ENCODE results near the gene SMIM23.

DNA sequence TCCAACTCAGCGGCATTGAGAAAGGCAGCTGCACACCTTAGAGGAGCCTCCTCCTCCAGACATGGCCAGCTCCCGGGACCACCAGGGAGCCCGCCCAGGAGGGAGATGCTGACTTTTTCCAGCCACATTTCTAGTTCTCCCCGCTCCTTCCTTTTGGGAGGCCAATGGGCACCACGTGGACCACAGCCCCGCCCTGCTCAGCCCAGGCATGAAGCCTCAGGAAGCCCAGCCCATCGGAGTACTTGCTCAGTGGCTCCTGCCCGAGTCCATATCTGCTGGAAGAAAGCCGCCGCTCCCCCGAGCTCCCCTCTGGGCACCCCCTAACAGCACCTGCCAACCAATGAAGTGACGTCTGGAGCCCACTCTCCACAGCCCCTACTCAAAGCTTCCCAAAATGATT is 52.4 kb downstream of the SMIM23 start:
- TF ChIP-seq ZNF274 (IDR thresholded peaks at IDR 0.05; ENCODE audit: low read depth, low read length): no peak
- TF ChIP-seq YY1 (IDR thresholded peaks at IDR 0.05; ENCODE audit: insufficient read depth, insufficient read length): no peak

All from NT2/D1 (cell line).